K562 (cell line): ENCODE measurements around the gene VPS4A. TPM values are rescaled to one million over a fixed set of nuclear protein-coding genes. Genes with fewer than 3 reads are reported as not detected.

Experiments used
- ATAC-seq: fragments of 200-7000 bp; cut with Tn5 transposase; 3 replicates; pipeline ENCODE4 v1.9.1; 2020; ENCODE audit warnings: moderate library complexity
- BruUV-seq: library from RNA; stranded (reverse); fragments of 400-500 nt; replicated peaks from 2 replicates; lab custom pipeline; 2021; lab: Mats Ljungman, UMichigan
- CTCF ChIA-PET: fragments of 300-600 bp; formaldehyde crosslinking; extraction: SDS; loops from one replicate; lab custom pipeline; 2021; ENCODE audit warnings: low intra/inter-chr PET ratio; lab: Yijun Ruan, JAX
- POLR2A ChIA-PET: fragments of 300-600, 350-650 bp; sonication (Branson Sonifier 250); formaldehyde crosslinking; extraction: SDS; loops from one replicate; lab custom pipeline; 2021; ENCODE audit warnings: antibody characterized with exemption, inconsistent platforms; lab: Yijun Ruan, JAX
- DNase-seq, 4 experiments: peaks; one replicate each; pipeline versions ENCODE4 v3.0.0 to v3.0.0-alpha.2; 2011 to 2018; ENCODE audit warnings: low spot score in 3 of 4, mixed read lengths in 3 of 4; ENCODE audit errors: extremely low read depth in 1 of 4
- FAIRE-seq: peaks from 2 replicates; lab custom pipeline; 2011; peaks lifted over from hg19 to GRCh38; lab: Jason Lieb, UNC
- H2AFZ ChIP-seq: 2 replicates; pipeline ENCODE4 v1.6.0; 2011; ENCODE audit warnings: low read depth, low read length, control low read depth, inconsistent platforms
- H3K27ac ChIP-seq: fragments of 200-600 bp; 3 replicates; pipeline ENCODE4 v1.8.0; 2011; ENCODE audit warnings: low read depth, mild to moderate bottlenecking, control low read depth, inconsistent platforms, low read length, moderate library complexity, mixed read lengths; ENCODE audit errors: extremely low read depth
- H3K27me3 ChIP-seq, 2 experiments: fragments of 300-600 bp in 1 of 2; 2 replicates in 1 of 2; 3 replicates in 1 of 2; pipeline versions ENCODE4 v1.6.0 to v1.8.0; 2011; ENCODE audit warnings: inconsistent platforms in 2 of 2, low read length in 2 of 2, mild to moderate bottlenecking in 1 of 2, mixed read lengths in 1 of 2, moderate library complexity in 1 of 2; ENCODE audit not compliant: control insufficient read depth in 2 of 2, insufficient read depth in 2 of 2
- H3K36me3 ChIP-seq: fragments of 300-600 bp; 3 replicates; pipeline ENCODE4 v1.8.0; 2011; ENCODE audit warnings: mild to moderate bottlenecking, low read length, inconsistent platforms; ENCODE audit not compliant: control insufficient read depth, insufficient read depth
- H3K4me1 ChIP-seq, 2 experiments: fragments of 200-600 bp in 1 of 2; replicated peaks in 1 of 2; 2 replicates in 1 of 2; 3 replicates in 1 of 2; pipeline versions ENCODE4 v1.5.1 to v1.8.0; 2011; ENCODE audit warnings: inconsistent platforms in 2 of 2, low read length in 2 of 2, mild to moderate bottlenecking in 1 of 2, mixed read lengths in 1 of 2, moderate library complexity in 1 of 2; ENCODE audit not compliant: control insufficient read depth in 2 of 2, insufficient read depth in 2 of 2
- H3K4me2 ChIP-seq: 2 replicates; pipeline ENCODE4 v1.6.1; 2011; ENCODE audit warnings: low read length, control low read depth, inconsistent platforms, mixed read lengths; ENCODE audit not compliant: insufficient read depth
- H3K4me3 ChIP-seq: fragments of 200-600 bp; sonication (generic), shearing (Covaris generic); 2 replicates; pipeline ENCODE4 v1.5.1; 2016; ENCODE audit warnings: control low read depth, inconsistent platforms
- H3K79me2 ChIP-seq: fragments of 200-600 bp; 3 replicates; pipeline ENCODE4 v1.8.0; 2011; ENCODE audit warnings: low read length, inconsistent platforms; ENCODE audit not compliant: control insufficient read depth, insufficient read depth
- H3K9ac ChIP-seq, 2 experiments: 2 replicates each; pipeline versions ENCODE4 v1.6.0 to v1.6.1; 2011; ENCODE audit warnings: low read depth in 2 of 2, low read length in 2 of 2, control low read depth in 1 of 2, inconsistent platforms in 1 of 2, mild to moderate bottlenecking in 1 of 2, mixed read lengths in 1 of 2; ENCODE audit not compliant: insufficient read depth in 1 of 2
- H3K9me1 ChIP-seq: one replicate; pipeline ENCODE4 v1.6.0; 2011; ENCODE audit warnings: inconsistent platforms, mild to moderate bottlenecking, low read length, moderate library complexity; ENCODE audit not compliant: control insufficient read depth, insufficient read depth
- H3K9me3 ChIP-seq: replicated peaks from 2 replicates; pipeline ENCODE4 v1.5.1; 2011; ENCODE audit warnings: low read depth, low read length, inconsistent platforms; ENCODE audit not compliant: control insufficient read depth, insufficient read depth
- H4K20me1 ChIP-seq: replicated peaks from 2 replicates; pipeline ENCODE4 v1.6.1; 2011; ENCODE audit warnings: low read length, inconsistent platforms, mixed read lengths; ENCODE audit not compliant: control insufficient read depth, insufficient read depth
- AFF4 ChIP-seq: sonication (generic); formaldehyde crosslinking; IDR thresholded peaks from 2 replicates; pipeline ENCODE4 v1.8.0; 2023; ENCODE audit warnings: mild to moderate bottlenecking, missing genetic modification reagents
- BRD9 ChIP-seq: fragments of 450-650 bp; IDR thresholded peaks from 2 replicates; pipeline ENCODE4 v1.6.1; 2018; ENCODE audit warnings: low read depth; ENCODE audit not compliant: partially characterized antibody
- CEBPZ ChIP-seq: fragments of 150-350 bp; IDR thresholded peaks from 2 replicates; pipeline ENCODE4 v1.6.1; 2014; ENCODE audit warnings: low read depth, mild to moderate bottlenecking, low read length, borderline replicate concordance
- CGGBP1 ChIP-seq: fragments of 250-450 bp; sonication (Bioruptor Pico); IDR thresholded peaks from 2 replicates; pipeline ENCODE4 v1.9.0; 2021; ENCODE audit warnings: mild to moderate bottlenecking
- HIVEP1 ChIP-seq: fragments of 250-450 bp; sonication (Bioruptor Pico); IDR thresholded peaks from 2 replicates; pipeline ENCODE4 v1.4.0; 2020; ENCODE audit warnings: mild to moderate bottlenecking
- MBD2 ChIP-seq: sonication (generic); IDR thresholded peaks from 2 replicates; pipeline ENCODE4 v1.6.1; 2016; ENCODE audit warnings: low read depth, borderline replicate concordance
- POLR3G ChIP-seq: IDR thresholded peaks from 2 replicates; pipeline ENCODE4 v1.6.1; 2011; ENCODE audit not compliant: insufficient read length, insufficient replicate concordance; ENCODE audit errors: extremely low read depth
- RUNX1 ChIP-seq: sonication (generic); IDR thresholded peaks from 2 replicates; pipeline ENCODE4 v1.6.1; 2016; ENCODE audit warnings: antibody characterized with exemption, low read depth
- SMARCE1 ChIP-seq: fragments of 450-650 bp; IDR thresholded peaks from 2 replicates; pipeline ENCODE4 v1.7.1; 2016; ENCODE audit warnings: mild to moderate bottlenecking
- TEAD2 ChIP-seq: fragments of 450-650 bp; IDR thresholded peaks from 2 replicates; pipeline ENCODE4 v1.6.1; 2016; ENCODE audit warnings: missing genetic modification characterization, control low read depth, missing compliant biosample characterization
- TFE3 ChIP-seq: fragments of 450-650 bp; formaldehyde crosslinking; IDR thresholded peaks from 2 replicates; pipeline ENCODE4 v1.4.0; 2020; ENCODE audit warnings: mild to moderate bottlenecking, mixed read lengths
- YBX1 ChIP-seq: fragments of 450-650 bp; IDR thresholded peaks from 2 replicates; pipeline ENCODE4 v1.7.1; 2016; ENCODE audit warnings: mild to moderate bottlenecking
- WGBS: fragments of 100-300 bp; shearing (Covaris generic); methylation state at CpG from one replicate; pipeline ENCODE4 v1.1.6; 2016; ENCODE audit warnings: low coverage, mixed read lengths; ENCODE audit not compliant: insufficient coverage; ENCODE audit errors: missing lambda C conversion rate; 5-methylcytosine and 5-hydroxymethylcytosine counted together
- in situ Hi-C: fragments of 300-500 bp; cut with MboI; formaldehyde crosslinking; loops from 4 replicates; pipeline ENCODE4 v1.15.0; 2018; ENCODE audit warnings: inconsistent platforms, mixed read lengths
- intact Hi-C: fragments of 100-400 bp; cut with micrococcal nuclease; formaldehyde crosslinking; loops from 2 replicates; pipeline ENCODE4 v1.14.2; 2022
- polyA plus RNA-seq, 8 experiments: library from polyadenylated mRNA; depleted of rRNA in 4 of 8; stranded (reverse) in 5 of 8; unstranded in 3 of 8; fragments of >200 nt; fragmentation: Nextera tagmentation in 2 of 8; fragmentation: Illumina TruSeq in 1 of 8; extraction: Ambion mirVana in 2 of 8; extraction: Trizol in 1 of 8; gene quantifications; 2 replicates each; pipeline versions ENCODE4 v1.2.1 to v1.2.3, GENCODE V29; 2011 to 2014; ENCODE audit warnings: inconsistent platforms in 1 of 8, missing spikeins in 1 of 8
- total RNA-seq, 7 experiments: library from RNA; depleted of rRNA in 6 of 7; stranded (reverse); fragments of >200 nt in 6 of 7; fragmentation: Illumina TruSeq in 2 of 7; extraction: Trizol in 2 of 7; gene quantifications; 2 replicates each; pipeline versions ENCODE4 v1.2.1 to v1.2.3, GENCODE V29; 2011 to 2021; ENCODE audit warnings: low replicate concordance in 1 of 7

The VPS4A gene
- total and polyA plus RNA-seq, 9 of the 15 experiments (the other 6 are each of a cell fraction or from before 2014, with no cell fraction given): 7.6 to 45.4 (median 29.9) TPM

GRCh38 chr16:69364088-69364487, 52.9 kb downstream of the VPS4A start:
- H3K9me3 ChIP-seq: no peaks in the 10 kb centered on the region
- DNase-seq (no peak), FAIRE-seq (no peak), ATAC-seq (no peak)
- in situ Hi-C loops: no loop called here
- H3K4me3 ChIP-seq: no peak overlapping the region
- no TSS peak for BruUV-seq
- no peaks in the 10 kb centered on the region for H3K9me1 ChIP-seq
- no peak overlapping the region for H3K4me2 ChIP-seq
- H3K27me3 ChIP-seq: no peaks in the 10 kb centered on the region
- no peak overlapping the region for H3K9ac ChIP-seq
- no peaks in the 10 kb centered on the region; the same call in 2 of the 3 replicates for H3K79me2 ChIP-seq
- H2AFZ ChIP-seq: no peak overlapping the region
- ChIA-PET CTCF (no interaction called here), POLR2A (interaction anchor here (0.6 to 1.2 kb wide), 2 partner anchors 9 kb away, joined by 3 to 4 read pairs; no protein-coding TSS in a partner anchor)
- intact Hi-C loops: no loop called here
- H3K4me1 ChIP-seq: peaks cover 0 to 8% of the 10 kb centered on the region in 2 experiments; a peak in 3 of 5 replicates
- H3K27ac ChIP-seq: no peak overlapping the region
- H3K36me3 ChIP-seq: peaks cover 70% of the 10 kb centered on the region
- 0 out of 2 replicates have a peak, but pooled peaks cover 3% of the 10 kb centered on the region for H4K20me1 ChIP-seq
- 97% methylated on average over 2 of the region's 2 CpGs for WGBS
- no peak for TF ChIP-seq RUNX1
- no peak for TF ChIP-seq TEAD2 (tag)
- no peak for TF ChIP-seq AFF4 (CRISPR knock-in tag)
- TF ChIP-seq BRD9: no peak
- no peak for TF ChIP-seq CEBPZ
- no peak for TF ChIP-seq POLR3G
- no peak for TF ChIP-seq TFE3 (CRISPR knock-in tag)
- TF ChIP-seq YBX1: no peak
- TF ChIP-seq HIVEP1 (CRISPR knock-in tag): no peak
- TF ChIP-seq MBD2: no peak
- no peak for TF ChIP-seq CGGBP1
- no peak for TF ChIP-seq SMARCE1
